Raji (cell line): ENCODE data around the gene KIF2C.

Experiments used
- POLR2A ChIP-seq: IDR thresholded peaks from 2 replicates; pipeline ENCODE4 v1.6.1; 2011; ENCODE audit warnings: low read depth, low read length, control low read depth; ENCODE audit not compliant: insufficient read depth

Gene KIF2C

DNA sequence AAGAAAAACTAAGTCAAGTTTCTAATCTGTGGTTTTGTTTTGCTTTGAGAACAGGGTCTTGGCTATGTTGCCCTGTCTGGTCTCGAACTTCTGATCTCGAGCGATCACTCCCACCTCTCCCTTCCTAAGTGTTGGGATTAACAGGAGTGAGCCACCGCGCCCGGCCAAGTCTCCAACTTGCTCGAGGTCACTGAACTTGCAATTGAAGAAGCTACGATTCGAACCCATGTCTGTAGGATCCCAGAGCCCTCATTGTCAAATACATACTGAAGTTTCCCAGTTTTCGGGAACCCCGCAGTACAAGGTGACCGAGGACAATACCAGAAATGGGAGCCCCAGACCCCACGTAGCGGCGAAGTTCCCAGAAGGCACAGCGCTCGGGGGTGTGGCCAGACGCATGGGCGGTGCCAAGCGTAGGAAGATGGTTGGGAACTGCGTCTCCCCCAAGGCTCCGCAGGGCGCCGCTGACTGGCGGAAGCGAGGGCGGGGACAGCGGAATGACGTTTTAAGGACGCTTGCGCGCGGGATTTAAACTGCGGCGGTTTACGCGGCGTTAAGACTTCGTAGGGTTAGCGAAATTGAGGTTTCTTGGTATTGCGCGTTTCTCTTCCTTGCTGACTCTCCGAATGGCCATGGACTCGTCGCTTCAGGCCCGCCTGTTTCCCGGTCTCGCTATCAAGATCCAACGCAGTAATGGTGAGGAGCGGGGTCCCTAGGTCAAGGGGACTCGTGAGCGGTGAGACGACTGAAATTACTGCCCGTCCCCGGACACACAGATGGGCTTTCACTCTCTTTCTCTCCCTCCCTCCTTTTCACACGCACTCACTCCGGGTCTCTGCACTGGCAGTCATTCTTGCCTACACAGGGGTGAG, at the start of gene KIF2C:
TSS of gene KIF2C (plus strand) at position 531 of the 872 bp plus-strand sequence. CDS start at position 627, 96 bp downstream.
- peak; percentile 94 for TF ChIP-seq POLR2A

DNA sequence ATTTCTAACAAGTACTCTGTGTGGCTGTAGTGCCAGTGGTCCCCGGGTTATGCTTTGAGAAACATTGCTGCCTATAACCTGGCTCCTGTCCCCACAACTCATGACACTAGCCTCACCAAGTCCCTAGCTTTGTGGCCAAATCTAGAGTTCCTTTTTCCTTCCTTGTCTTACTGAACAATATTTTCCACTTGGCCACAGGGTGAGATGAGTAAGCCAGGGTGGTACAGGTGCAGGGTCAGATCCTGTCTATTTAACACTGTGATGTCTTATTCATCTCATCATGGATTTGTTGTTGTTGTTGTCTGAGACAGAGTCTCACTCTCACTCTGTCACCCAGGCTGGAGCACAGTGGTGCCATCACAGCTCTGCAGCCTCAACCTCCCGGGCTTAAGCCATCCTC, 46.5 kb upstream of the KIF2C start:
- no peak for TF ChIP-seq POLR2A

DNA sequence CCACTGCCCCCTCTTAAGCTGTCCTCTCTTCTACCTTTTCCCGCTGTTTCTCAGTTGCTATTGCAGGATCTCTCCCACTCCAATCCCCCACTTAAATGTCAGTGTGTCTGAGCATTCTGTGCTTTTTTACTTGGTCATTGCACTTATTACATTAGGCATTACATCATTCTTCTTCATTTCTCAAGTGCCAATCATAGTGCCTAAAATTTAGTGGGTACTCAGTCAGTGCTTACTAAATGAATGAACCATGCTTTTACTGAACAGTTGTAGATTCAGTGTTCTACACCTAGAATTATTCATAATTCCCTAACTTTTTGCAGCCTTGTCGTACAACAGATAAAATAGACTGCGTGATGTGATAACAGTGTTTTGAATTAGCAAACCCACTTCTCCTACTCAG, 45.7 kb upstream of the KIF2C start:
- no peak for TF ChIP-seq POLR2A

DNA sequence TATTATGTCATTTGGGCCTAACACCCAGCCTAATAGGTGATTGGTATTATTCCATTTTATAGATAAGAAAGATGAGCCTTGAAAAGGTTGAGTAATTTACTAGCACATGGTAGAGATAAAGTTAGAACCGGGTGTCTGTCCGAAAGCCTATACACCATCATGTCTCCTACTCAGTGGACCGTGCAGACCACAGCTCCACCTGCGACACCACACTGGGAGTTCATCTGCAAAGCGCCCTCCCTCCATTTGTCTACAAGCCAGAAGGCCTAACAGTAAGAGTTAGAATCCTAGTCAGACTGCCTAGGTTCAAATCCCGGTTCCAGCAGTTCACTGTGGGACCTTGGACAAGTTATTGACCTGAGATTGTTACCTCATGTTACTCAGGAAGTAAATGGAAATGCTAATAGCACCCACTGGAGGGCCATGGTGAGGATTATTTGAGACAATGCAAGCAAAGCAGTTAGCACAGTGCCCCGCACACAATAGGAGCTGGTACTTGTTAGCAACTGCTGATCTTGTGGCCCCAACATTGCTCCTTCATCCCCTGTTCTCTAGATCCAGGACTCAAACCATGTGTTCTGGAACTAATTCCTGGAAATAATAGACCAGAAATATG, 44.7 kb upstream of the KIF2C start:
- TF ChIP-seq POLR2A: no peak

DNA sequence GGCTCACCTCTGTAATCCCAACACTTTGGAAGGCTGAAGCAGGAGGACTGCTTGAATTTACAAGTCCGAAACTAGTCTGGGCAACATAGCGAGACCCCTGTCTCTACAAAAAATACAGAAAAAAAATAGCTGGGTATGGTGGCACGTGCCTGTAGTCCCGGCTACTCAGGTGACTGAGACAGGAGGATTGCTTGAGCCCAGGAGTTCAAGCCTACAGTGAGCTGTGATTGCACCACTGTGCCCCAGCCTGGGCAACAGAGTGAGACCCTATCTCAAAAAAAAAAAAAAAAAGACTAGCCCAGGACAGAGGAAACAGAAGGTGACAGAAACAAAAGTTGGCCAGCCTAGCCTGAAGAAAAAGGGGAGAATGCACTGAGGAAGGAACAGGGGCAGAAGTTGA, 44.0 kb upstream of the KIF2C start:
- no peak for TF ChIP-seq POLR2A

DNA sequence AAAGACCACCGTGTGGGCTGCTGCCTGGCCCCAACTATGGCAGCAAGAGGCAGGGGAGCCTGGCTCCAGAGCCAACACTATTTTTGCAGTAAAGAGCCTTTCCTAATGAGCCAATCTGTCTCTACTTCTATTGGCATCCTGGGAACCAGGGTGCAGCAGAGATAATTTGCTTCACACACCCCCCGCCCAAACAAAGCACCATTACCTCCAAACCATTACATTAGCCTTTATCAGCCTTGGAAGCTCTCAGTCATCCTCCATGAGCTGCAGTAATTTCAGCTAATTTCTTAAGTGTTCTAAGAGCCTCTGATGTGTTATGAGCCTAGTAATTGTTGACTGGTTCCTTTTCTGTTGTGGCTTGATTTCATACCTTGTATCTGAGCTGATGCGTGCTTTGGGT, 43.5 kb upstream of the KIF2C start:
- TF ChIP-seq POLR2A: no peak

- TF ChIP-seq POLR2A: no peak
These were observed 42.8 kb upstream of the KIF2C start for GRCh38 chr1:44696789-44697345.

- TF ChIP-seq POLR2A: no peak
These were observed 41.5 kb upstream of the KIF2C start for GRCh38 chr1:44698138-44698537.

DNA sequence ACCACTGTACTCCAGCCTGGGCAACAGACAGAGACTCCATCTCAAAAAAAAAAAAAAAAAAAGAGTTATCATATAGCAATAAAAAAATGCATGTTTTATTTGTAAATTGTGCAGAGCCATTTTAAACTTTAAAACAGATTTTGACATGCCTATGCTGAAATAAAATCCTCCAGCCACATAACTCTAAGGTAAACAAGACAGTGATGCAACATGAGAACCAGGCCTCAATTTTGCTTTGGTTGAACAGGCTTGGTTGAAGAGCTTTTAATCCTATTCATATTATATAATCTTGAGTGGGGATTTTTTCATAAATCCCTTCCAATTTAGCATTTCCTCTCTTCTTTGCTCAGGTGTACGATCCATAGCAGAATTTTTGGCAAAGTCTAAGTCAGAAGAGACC, 39.1 kb upstream of the KIF2C start:
- TF ChIP-seq POLR2A: no peak

GRCh38 chr1:44701141-44701573, 38.5 kb upstream of the KIF2C start:
- TF ChIP-seq POLR2A: no peak

- no peak for TF ChIP-seq POLR2A
These were observed 34.2 kb upstream of the KIF2C start for GRCh38 chr1:44705470-44705869.

DNA sequence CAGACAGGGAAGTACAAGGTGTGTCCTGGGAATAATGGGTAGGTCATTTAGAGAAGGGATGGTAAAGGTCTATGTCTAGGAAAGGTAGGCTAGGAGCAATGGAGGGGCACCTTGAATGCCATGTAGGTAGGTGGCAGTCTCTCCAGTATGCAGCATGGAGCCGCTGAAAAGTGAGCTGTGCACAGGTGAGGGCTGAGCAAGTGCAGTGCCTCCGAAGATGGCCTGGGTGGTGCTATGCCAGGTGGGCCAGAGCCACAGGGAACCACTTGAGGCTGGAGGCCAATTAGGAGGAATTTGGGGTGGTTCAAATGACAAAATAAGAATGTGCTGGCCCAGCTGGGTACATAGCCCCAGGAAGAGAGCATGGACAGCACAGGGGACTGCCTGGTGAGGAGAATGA, 33.7 kb upstream of the KIF2C start:
- no peak for TF ChIP-seq POLR2A

- TF ChIP-seq POLR2A: no peak
These were observed 32.3 kb upstream of the KIF2C start for GRCh38 chr1:44707112-44707881.

GRCh38 chr1:44707959-44708831, 31.4 kb upstream of the KIF2C start:
- TF ChIP-seq POLR2A: no peak
